HCT116 (cell line): ENCODE measurements around the gene OOSP4A. TPM values are rescaled to one million over a fixed set of nuclear protein-coding genes. Genes with fewer than 3 reads are reported as not detected.

ENCODE experiments used
- ATAC-seq: fragments of 200-7000 bp; cut with Tn5 transposase; 2 replicates; pipeline ENCODE4 v1.9.1; 2020; ENCODE audit warnings: mild to moderate bottlenecking, moderate library complexity
- BruUV-seq: library from RNA; stranded (reverse); fragments of 400-500 nt; replicated peaks from 2 replicates; lab custom pipeline; 2021; lab: Mats Ljungman, UMichigan
- CTCF ChIA-PET: fragments of 300-600 bp; sonication (Branson Sonifier 250); formaldehyde crosslinking; loops from one replicate; lab custom pipeline; 2021; ENCODE audit warnings: antibody characterized with exemption; lab: Charles Lee
- POLR2A ChIA-PET: fragments of 300-600, 350-600 bp; sonication (Branson Sonifier 250); formaldehyde crosslinking; loops from one replicate; lab custom pipeline; 2021; ENCODE audit warnings: antibody characterized with exemption; lab: Charles Lee
- RAD21 ChIA-PET, 2 experiments: fragments of 300-600 bp; sonication (Branson Sonifier 250); formaldehyde crosslinking; loops; one replicate each; lab custom pipeline; 2023; ENCODE audit warnings: low total read pairs in 2 of 2; ENCODE audit not compliant: uncharacterized antibody in 2 of 2, unreplicated experiment in 2 of 2, low non-redundant PET in 1 of 2; lab: Charles Lee
- DNase-seq: peaks from one replicate; pipeline ENCODE4 v3.0.0-alpha.2; 2010; ENCODE audit warnings: low read depth, low spot score
- H2AFZ ChIP-seq: fragments of 200-600 bp; shearing (Covaris generic), sonication (generic); 2 replicates; pipeline ENCODE4 v1.6.1; 2017; ENCODE audit warnings: low read depth, mixed run types, mixed read lengths, antibody characterized with exemption, low read length; ENCODE audit not compliant: poor library complexity, severe bottlenecking
- H3K27ac ChIP-seq: 2 replicates; pipeline ENCODE4 v1.5.1; 2012; ENCODE audit warnings: low read depth, low read length
- H3K27me3 ChIP-seq: fragments of 200-600 bp; sonication (generic); 2 replicates; pipeline ENCODE4 v1.6.1; 2016; ENCODE audit warnings: mixed run types, low read length, mixed read lengths; ENCODE audit not compliant: insufficient read depth
- H3K36me3 ChIP-seq, 2 experiments: fragments of 200-500 bp in 1 of 2; fragments of 200-600 bp in 1 of 2; sonication (Bioruptor generic) in 1 of 2; sonication (generic) in 1 of 2; 2 replicates each; pipeline versions ENCODE4 v1.5.1 to v1.6.1; 2014 to 2016; ENCODE audit warnings: low read length in 2 of 2, inconsistent platforms in 1 of 2, mixed read lengths in 1 of 2, mixed run types in 1 of 2; ENCODE audit not compliant: insufficient read depth in 2 of 2, control insufficient read depth in 1 of 2
- H3K4me1 ChIP-seq, 2 experiments: fragments of 200-600 bp in 1 of 2; sonication (generic) in 1 of 2; 2 replicates each; pipeline versions ENCODE4 v1.5.1 to v1.6.1; 2012 to 2017; ENCODE audit warnings: low read length in 2 of 2, inconsistent platforms in 1 of 2, mild to moderate bottlenecking in 1 of 2, mixed read lengths in 1 of 2, mixed run types in 1 of 2, moderate library complexity in 1 of 2; ENCODE audit not compliant: insufficient read depth in 2 of 2, control insufficient read depth in 1 of 2
- H3K4me2 ChIP-seq: fragments of 200-600 bp; sonication (generic); 2 replicates; pipeline ENCODE4 v1.6.1; 2017; ENCODE audit warnings: mixed run types, low read length, mixed read lengths
- H3K4me3 ChIP-seq, 2 experiments: fragments of 200-600 bp in 1 of 2; sonication (generic) in 1 of 2; replicated peaks in 1 of 2; 2 replicates each; pipeline ENCODE4 v1.5.1; 2011 to 2016; ENCODE audit warnings: low read length in 2 of 2, control low read depth in 1 of 2, low read depth in 1 of 2, mild to moderate bottlenecking in 1 of 2, mixed read lengths in 1 of 2, mixed run types in 1 of 2
- H3K79me2 ChIP-seq: fragments of 200-600 bp; sonication (generic); 2 replicates; pipeline ENCODE4 v1.6.1; 2017; ENCODE audit warnings: mild to moderate bottlenecking, mixed run types, low read length, moderate library complexity, mixed read lengths; ENCODE audit not compliant: insufficient read depth
- H3K9ac ChIP-seq: fragments of 200-600 bp; sonication (generic); 2 replicates; pipeline ENCODE4 v1.6.1; 2016; ENCODE audit warnings: low read length, mixed read lengths
- H3K9me2 ChIP-seq: fragments of 200-600 bp; sonication (generic), shearing (Covaris generic); 2 replicates; pipeline ENCODE4 v1.6.1; 2017; ENCODE audit warnings: mixed run types, mild to moderate bottlenecking, moderate library complexity; ENCODE audit not compliant: insufficient read depth
- H3K9me3 ChIP-seq, 2 experiments: fragments of 200-500 bp in 1 of 2; fragments of 200-600 bp in 1 of 2; sonication (Bioruptor generic) in 1 of 2; sonication (generic) in 1 of 2; 2 replicates each; pipeline ENCODE4 v1.6.1; 2014 to 2017; ENCODE audit warnings: low read length in 2 of 2, mixed read lengths in 2 of 2, inconsistent platforms in 1 of 2, low read depth in 1 of 2, mild to moderate bottlenecking in 1 of 2, mixed run types in 1 of 2, moderate library complexity in 1 of 2; ENCODE audit not compliant: control insufficient read depth in 1 of 2, insufficient read depth in 1 of 2
- H4K20me1 ChIP-seq: fragments of 200-600 bp; sonication (generic), shearing (Covaris generic); 2 replicates; pipeline ENCODE4 v1.6.1; 2017; ENCODE audit warnings: mixed run types, mild to moderate bottlenecking, moderate library complexity; ENCODE audit not compliant: insufficient read depth
- CBX3 ChIP-seq: IDR thresholded peaks from 2 replicates; pipeline ENCODE4 v1.6.1; 2012; ENCODE audit warnings: low read depth
- CEBPB ChIP-seq: IDR thresholded peaks from 2 replicates; pipeline ENCODE4 v1.6.1; 2012; ENCODE audit warnings: low read depth
- EGR1 ChIP-seq: IDR thresholded peaks from 2 replicates; pipeline ENCODE4 v1.6.1; 2012; ENCODE audit warnings: low read depth
- EZH2 ChIP-seq: fragments of 200-600 bp; sonication (generic); IDR thresholded peaks from 2 replicates; pipeline ENCODE4 v1.6.1; 2017; ENCODE audit warnings: antibody characterized with exemption, mixed run types
- FOSL1 ChIP-seq: IDR thresholded peaks from 2 replicates; pipeline ENCODE4 v1.6.1; 2012; ENCODE audit warnings: low read depth
- POLR2A ChIP-seq: IDR thresholded peaks from 2 replicates; pipeline ENCODE4 v1.7.0; 2011; ENCODE audit warnings: borderline replicate concordance; ENCODE audit not compliant: insufficient read depth, insufficient read length; ENCODE audit errors: extremely low read depth
- POLR2AphosphoS5 ChIP-seq: IDR thresholded peaks from 2 replicates; pipeline ENCODE4 v1.6.1; 2011; ENCODE audit warnings: mild to moderate bottlenecking, low read depth, low read length, moderate library complexity
- RAD21 ChIP-seq: IDR thresholded peaks from 2 replicates; pipeline ENCODE4 v1.6.1; 2012; ENCODE audit warnings: low read depth, mild to moderate bottlenecking
- SIN3A ChIP-seq: IDR thresholded peaks from 2 replicates; pipeline ENCODE4 v1.6.1; 2012; ENCODE audit warnings: low read depth
- SP1 ChIP-seq: IDR thresholded peaks from 2 replicates; pipeline ENCODE4 v1.6.1; 2012; ENCODE audit warnings: low read depth
- SRF ChIP-seq: IDR thresholded peaks from 2 replicates; pipeline ENCODE4 v1.6.1; 2012; ENCODE audit warnings: low read depth
- YY1 ChIP-seq: IDR thresholded peaks from 2 replicates; pipeline ENCODE4 v1.6.1; 2011; ENCODE audit warnings: low read length, low read depth, moderate library complexity, mild to moderate bottlenecking; ENCODE audit not compliant: insufficient replicate concordance; ENCODE audit errors: extremely low read depth
- ZFX ChIP-seq: fragments of 450-650 bp; IDR thresholded peaks from 2 replicates; pipeline ENCODE4 v1.6.1; 2017
- ZNF274 ChIP-seq: fragments of 200-500 bp; sonication (Bioruptor generic); IDR thresholded peaks from 2 replicates; pipeline ENCODE4 v1.6.1; 2014; ENCODE audit warnings: mild to moderate bottlenecking, low read depth, low read length, inconsistent platforms
- intact Hi-C: fragments of 100-400 bp; cut with micrococcal nuclease; formaldehyde crosslinking; loops from 2 replicates; pipeline ENCODE4 v1.10.0; 2022
- total RNA-seq: library from RNA; stranded (reverse); gene quantifications from one replicate; pipeline ENCODE4 v1.2.1, GENCODE V29; 2021; ENCODE audit not compliant: unreplicated experiment
- TF ChIP-seq, protein P1 (sequence below): IDR thresholded peaks from 2 replicates; pipeline ENCODE4 v1.6.1; 2012; ENCODE audit warnings: low read depth
- TF ChIP-seq, protein P2 (sequence below): IDR thresholded peaks from 2 replicates; pipeline ENCODE4 v1.6.1; 2012

OOSP4A gene
- total RNA-seq, 1 experiment from 2014 or later = not detected

DNA sequence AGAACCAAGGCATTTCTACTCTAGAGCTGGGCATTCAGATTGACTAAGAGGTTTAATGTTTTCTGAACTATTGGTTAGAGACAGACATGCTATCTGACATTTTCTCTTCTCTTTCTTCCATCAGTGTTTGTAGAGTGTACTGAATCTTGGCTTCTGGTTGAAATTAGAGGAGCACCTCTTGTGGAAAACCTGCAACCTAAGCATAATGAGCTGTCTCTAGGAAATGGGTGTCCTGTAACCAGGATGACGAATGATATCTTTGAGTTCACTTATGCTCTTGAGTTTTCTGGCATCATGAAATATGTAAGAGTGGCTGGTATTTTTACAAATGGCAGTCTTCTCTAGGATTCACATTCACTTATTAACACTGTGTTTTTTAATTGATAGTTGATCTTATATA lies 19.4 kb downstream of the OOSP4A start (continued):
- TF ChIP-seq, protein P1, sequence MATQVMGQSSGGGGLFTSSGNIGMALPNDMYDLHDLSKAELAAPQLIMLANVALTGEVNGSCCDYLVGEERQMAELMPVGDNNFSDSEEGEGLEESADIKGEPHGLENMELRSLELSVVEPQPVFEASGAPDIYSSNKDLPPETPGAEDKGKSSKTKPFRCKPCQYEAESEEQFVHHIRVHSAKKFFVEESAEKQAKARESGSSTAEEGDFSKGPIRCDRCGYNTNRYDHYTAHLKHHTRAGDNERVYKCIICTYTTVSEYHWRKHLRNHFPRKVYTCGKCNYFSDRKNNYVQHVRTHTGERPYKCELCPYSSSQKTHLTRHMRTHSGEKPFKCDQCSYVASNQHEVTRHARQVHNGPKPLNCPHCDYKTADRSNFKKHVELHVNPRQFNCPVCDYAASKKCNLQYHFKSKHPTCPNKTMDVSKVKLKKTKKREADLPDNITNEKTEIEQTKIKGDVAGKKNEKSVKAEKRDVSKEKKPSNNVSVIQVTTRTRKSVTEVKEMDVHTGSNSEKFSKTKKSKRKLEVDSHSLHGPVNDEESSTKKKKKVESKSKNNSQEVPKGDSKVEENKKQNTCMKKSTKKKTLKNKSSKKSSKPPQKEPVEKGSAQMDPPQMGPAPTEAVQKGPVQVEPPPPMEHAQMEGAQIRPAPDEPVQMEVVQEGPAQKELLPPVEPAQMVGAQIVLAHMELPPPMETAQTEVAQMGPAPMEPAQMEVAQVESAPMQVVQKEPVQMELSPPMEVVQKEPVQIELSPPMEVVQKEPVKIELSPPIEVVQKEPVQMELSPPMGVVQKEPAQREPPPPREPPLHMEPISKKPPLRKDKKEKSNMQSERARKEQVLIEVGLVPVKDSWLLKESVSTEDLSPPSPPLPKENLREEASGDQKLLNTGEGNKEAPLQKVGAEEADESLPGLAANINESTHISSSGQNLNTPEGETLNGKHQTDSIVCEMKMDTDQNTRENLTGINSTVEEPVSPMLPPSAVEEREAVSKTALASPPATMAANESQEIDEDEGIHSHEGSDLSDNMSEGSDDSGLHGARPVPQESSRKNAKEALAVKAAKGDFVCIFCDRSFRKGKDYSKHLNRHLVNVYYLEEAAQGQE = no peak
- TF ChIP-seq ZNF274 = no peak
- TF ChIP-seq, protein P2, sequence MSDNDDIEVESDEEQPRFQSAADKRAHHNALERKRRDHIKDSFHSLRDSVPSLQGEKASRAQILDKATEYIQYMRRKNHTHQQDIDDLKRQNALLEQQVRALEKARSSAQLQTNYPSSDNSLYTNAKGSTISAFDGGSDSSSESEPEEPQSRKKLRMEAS = no peak
- TF ChIP-seq FOSL1 = no peak
- no peak for TF ChIP-seq RAD21
- no peak for TF ChIP-seq ZFX
- no peak for TF ChIP-seq CBX3
- TF ChIP-seq EGR1 = no peak
- TF ChIP-seq EZH2 = no peak
- no peak for TF ChIP-seq SIN3A

DNA sequence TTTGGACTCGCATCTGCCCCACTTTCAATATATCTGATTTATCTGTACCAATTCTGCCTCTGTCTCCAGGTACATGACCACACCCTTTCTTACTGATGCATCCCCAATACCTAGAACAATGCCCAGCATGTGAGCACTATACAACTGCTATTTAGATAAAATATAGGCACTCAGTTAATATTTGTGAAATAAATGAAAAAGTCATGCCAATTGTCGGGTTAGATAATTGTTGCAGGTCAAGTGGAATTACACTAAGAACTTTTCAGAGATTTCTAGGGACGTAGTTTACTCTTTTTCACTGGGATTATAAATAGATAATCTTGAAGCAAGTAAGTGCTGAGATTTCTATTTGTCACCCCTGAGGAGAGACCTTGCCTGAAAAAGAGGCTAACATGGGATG lies 20.5 kb downstream of the OOSP4A start:
- no peak overlapping the region for H3K27ac ChIP-seq
- intact Hi-C loops = no loop called here
- POLR2A ChIA-PET = no interaction called here

More for the DNA sequence above, 20.5 kb downstream of the OOSP4A start:
- H3K27me3 ChIP-seq = no peaks in the 10 kb centered on the region
- BruUV-seq = no TSS peak
- DNase-seq (no peak), ATAC-seq (no peak)
- no peaks in the 10 kb centered on the region for H3K36me3 ChIP-seq
- no peak overlapping the region for H3K4me2 ChIP-seq
- CTCF ChIA-PET = no interaction called here
- TF ChIP-seq POLR2AphosphoS5 (no peak), SP1 (no peak), CBX3 (no peak), CEBPB (no peak), SRF (no peak), YY1 (no peak), POLR2A (no peak)
- H3K4me3 ChIP-seq = no peak overlapping the region
- H3K9me2 ChIP-seq = no peaks in the 10 kb centered on the region
- H2AFZ ChIP-seq = no peak overlapping the region
- RAD21 ChIA-PET = no interaction called here
- no peaks in the 10 kb centered on the region for H3K79me2 ChIP-seq
- no peaks in the 10 kb centered on the region for H3K4me1 ChIP-seq
- H3K9ac ChIP-seq = no peak overlapping the region
- H3K9me3 ChIP-seq = no peaks in the 10 kb centered on the region
- no peaks in the 10 kb centered on the region for H4K20me1 ChIP-seq
